CD4-positive, alpha-beta memory T cell (primary cell): ENCODE data around the gene UGT1A8. TPM values are rescaled to one million over a fixed set of nuclear protein-coding genes. Genes with fewer than 3 reads are reported as not detected.

Experiments
- CTCF ChIA-PET: fragments of 350-600 bp; sonication (Branson Sonifier 250); formaldehyde crosslinking; loops from one replicate; lab custom pipeline; 2021; ENCODE audit warnings: inconsistent platforms; ENCODE audit not compliant: partially characterized antibody; lab: Charles Lee
- POLR2A ChIA-PET: fragments of 350-600 bp; sonication (Branson Sonifier 250); formaldehyde crosslinking; loops from one replicate; lab custom pipeline; 2021; ENCODE audit not compliant: partially characterized antibody; lab: Charles Lee
- DNase-seq, 5 donors: peaks; one replicate each; pipeline versions ENCODE4 v3.0.0 to v3.0.0-alpha.2; 2020 to 2022; ENCODE audit warnings: mixed read lengths in 1 of 5
- H3K27ac ChIP-seq: one replicate; pipeline ENCODE4 v1.7.0; 2013; ENCODE audit warnings: low read depth, low read length
- H3K27me3 ChIP-seq: 2 replicates; pipeline ENCODE4 v1.7.0; 2013; ENCODE audit warnings: mild to moderate bottlenecking, low read length, moderate library complexity; ENCODE audit not compliant: insufficient read depth
- H3K36me3 ChIP-seq: 2 replicates; pipeline ENCODE4 v1.7.0; 2013; ENCODE audit warnings: mild to moderate bottlenecking, low read length, moderate library complexity; ENCODE audit not compliant: insufficient read depth
- H3K4me1 ChIP-seq: 2 replicates; pipeline ENCODE4 v1.7.0; 2013; ENCODE audit warnings: mild to moderate bottlenecking, low read length, moderate library complexity; ENCODE audit not compliant: insufficient read depth
- H3K4me3 ChIP-seq, 2 donors: one replicate each; pipeline ENCODE4 v1.7.0; 2013; ENCODE audit warnings: low read length in 2 of 2, mild to moderate bottlenecking in 1 of 2
- H3K9me3 ChIP-seq, 2 donors: one replicate each; pipeline ENCODE4 v1.7.0; 2013; ENCODE audit warnings: low read length in 2 of 2, control low read depth in 1 of 2; ENCODE audit not compliant: control insufficient read depth in 1 of 2
- H3K27ac Mint-ChIP-seq, 7 donors: one replicate each; pipeline ENCODE4 v1.8.0; 2020 to 2021; ENCODE audit warnings: mixed read lengths in 7 of 7, mild to moderate bottlenecking in 6 of 7, inconsistent platforms in 3 of 7, moderate library complexity in 3 of 7
- H3K27me3 Mint-ChIP-seq, 2 donors: one replicate each; pipeline ENCODE4 v1.8.0; 2020 to 2021; ENCODE audit warnings: mixed read lengths in 2 of 2
- H3K36me3 Mint-ChIP-seq, 2 donors: one replicate each; pipeline ENCODE4 v1.8.0; 2020 to 2021; ENCODE audit warnings: mixed read lengths in 2 of 2, inconsistent platforms in 1 of 2, mild to moderate bottlenecking in 1 of 2
- H3K4me1 Mint-ChIP-seq, 4 donors: one replicate each; pipeline ENCODE4 v1.8.0; 2020 to 2021; ENCODE audit warnings: mixed read lengths in 4 of 4, mild to moderate bottlenecking in 1 of 4
- H3K4me3 Mint-ChIP-seq, 8 donors: one replicate each; pipeline ENCODE4 v1.8.0; 2020 to 2021; ENCODE audit warnings: mixed read lengths in 8 of 8, mild to moderate bottlenecking in 7 of 8, moderate library complexity in 6 of 8, inconsistent platforms in 3 of 8
- H3K9me3 Mint-ChIP-seq, 8 donors: one replicate each; pipeline ENCODE4 v1.8.0; 2020 to 2021; ENCODE audit warnings: mixed read lengths in 8 of 8, mild to moderate bottlenecking in 5 of 8, inconsistent platforms in 3 of 8, moderate library complexity in 1 of 8
- intact Hi-C: fragments of 100-400 bp; cut with micrococcal nuclease; formaldehyde crosslinking; loops from one replicate; pipeline ENCODE4 v1.15.1; 2023
- polyA plus RNA-seq, 2 donors: library from polyadenylated mRNA; unstranded; fragments of 300-500 nt; fragmentation: Illumina TruSeq; gene quantifications; one replicate each; pipeline ENCODE4 v1.2.3, GENCODE V29; 2021
- total RNA-seq, 2 experiments: library from RNA; stranded (reverse); gene quantifications; one replicate each; pipeline ENCODE4 v1.2.3, GENCODE V29; 2021

Gene UGT1A8
- total and polyA plus RNA-seq, 4 experiments from 2014 or later = not detected

GRCh38 chr2:233818639-233819621, 201.5 kb downstream of the UGT1A8 start:
- ChIA-PET CTCF (no interaction called here), POLR2A (no interaction called here)
- H3K36me3 Mint-ChIP-seq = no peaks in the 10 kb centered on the region
- Histone ChIP-seq H3K4me1 (no peaks in the 10 kb centered on the region), H3K27ac (no peak overlapping the region), H3K27me3 (no peaks in the 10 kb centered on the region), H3K9me3 (no peaks in the 10 kb centered on the region), H3K4me3 (no peak overlapping the region), H3K36me3 (no peaks in the 10 kb centered on the region)
- intact Hi-C loops = no loop called here
- no peak overlapping the region for H3K27ac Mint-ChIP-seq
- H3K4me1 Mint-ChIP-seq = no peaks in the 10 kb centered on the region
- H3K27me3 Mint-ChIP-seq = peaks cover 1 to 11% of the 10 kb centered on the region in 2 donors
- no peak overlapping the region for H3K4me3 Mint-ChIP-seq
- DNase-seq = no peak
- H3K9me3 Mint-ChIP-seq = no peaks in the 10 kb centered on the region

GRCh38 chr2:233819884-233820773, 202.7 kb downstream of the UGT1A8 start:
- H3K36me3 ChIP-seq = no peaks in the 10 kb centered on the region
- H3K9me3 ChIP-seq = no peaks in the 10 kb centered on the region
- ChIA-PET CTCF (no interaction called here), POLR2A (no interaction called here)
- H3K27ac Mint-ChIP-seq = no peak overlapping the region
- no peaks in the 10 kb centered on the region for H3K36me3 Mint-ChIP-seq
- no peaks in the 10 kb centered on the region for H3K4me1 Mint-ChIP-seq
- H3K27me3 Mint-ChIP-seq = peaks cover 1 to 9% of the 10 kb centered on the region in 2 donors
- DNase-seq = no peak
- H3K27ac ChIP-seq = no peak overlapping the region
- H3K9me3 Mint-ChIP-seq = no peaks in the 10 kb centered on the region
- H3K4me3 Mint-ChIP-seq = no peak overlapping the region
- intact Hi-C loops = no loop called here
- no peaks in the 10 kb centered on the region for H3K4me1 ChIP-seq
- H3K4me3 ChIP-seq = no peak overlapping the region
- H3K27me3 ChIP-seq = no peaks in the 10 kb centered on the region

- Mint-ChIP-seq H3K4me3 (no peak overlapping the region), H3K36me3 (no peaks in the 10 kb centered on the region), H3K27me3 (peaks cover 1 to 9% of the 10 kb centered on the region in 2 donors), H3K27ac (no peak overlapping the region), H3K9me3 (no peaks in the 10 kb centered on the region), H3K4me1 (no peaks in the 10 kb centered on the region)
- H3K4me3 ChIP-seq = no peak overlapping the region
- no peaks in the 10 kb centered on the region for H3K9me3 ChIP-seq
- no peaks in the 10 kb centered on the region for H3K27me3 ChIP-seq
- POLR2A ChIA-PET = no interaction called here
- intact Hi-C loops = no loop called here
- DNase-seq = no peak
- no peaks in the 10 kb centered on the region for H3K36me3 ChIP-seq
- CTCF ChIA-PET = no interaction called here
- H3K27ac ChIP-seq = no peak overlapping the region
- no peaks in the 10 kb centered on the region for H3K4me1 ChIP-seq
Measured at GRCh38 chr2:233820774-233821105, 203.3 kb downstream of the UGT1A8 start.

- Histone ChIP-seq H3K4me3 (no peak overlapping the region), H3K27ac (no peak overlapping the region), H3K4me1 (no peaks in the 10 kb centered on the region), H3K27me3 (no peaks in the 10 kb centered on the region), H3K9me3 (no peaks in the 10 kb centered on the region), H3K36me3 (no peaks in the 10 kb centered on the region)
- no peak overlapping the region for H3K27ac Mint-ChIP-seq
- peaks cover 3 to 9% of the 10 kb centered on the region in 2 donors for H3K27me3 Mint-ChIP-seq
- no peak for DNase-seq
- no peaks in the 10 kb centered on the region for H3K36me3 Mint-ChIP-seq
- no peaks in the 10 kb centered on the region for H3K4me1 Mint-ChIP-seq
- no peaks in the 10 kb centered on the region for H3K9me3 Mint-ChIP-seq
- ChIA-PET POLR2A (no interaction called here), CTCF (no interaction called here)
- intact Hi-C loops = no loop called here
- no peak overlapping the region for H3K4me3 Mint-ChIP-seq
Measured at GRCh38 chr2:233821196-233821595, 203.8 kb downstream of the UGT1A8 start.

- intact Hi-C loops = no loop called here
- no peak overlapping the region for H3K27ac Mint-ChIP-seq
- Histone ChIP-seq H3K4me1 (no peaks in the 10 kb centered on the region), H3K9me3 (no peaks in the 10 kb centered on the region), H3K27ac (no peak overlapping the region), H3K36me3 (no peaks in the 10 kb centered on the region), H3K27me3 (no peaks in the 10 kb centered on the region), H3K4me3 (no peak overlapping the region)
- ChIA-PET POLR2A (no interaction called here), CTCF (no interaction called here)
- peaks cover 3 to 9% of the 10 kb centered on the region in 2 donors for H3K27me3 Mint-ChIP-seq
- no peaks in the 10 kb centered on the region for H3K9me3 Mint-ChIP-seq
- no peaks in the 10 kb centered on the region for H3K36me3 Mint-ChIP-seq
- no peaks in the 10 kb centered on the region for H3K4me1 Mint-ChIP-seq
- DNase-seq = no peak
- no peak overlapping the region for H3K4me3 Mint-ChIP-seq
Measured at GRCh38 chr2:233821709-233822100, 204.3 kb downstream of the UGT1A8 start.

- H3K36me3 Mint-ChIP-seq = no peaks in the 10 kb centered on the region
- no peaks in the 10 kb centered on the region for H3K4me1 Mint-ChIP-seq
- CTCF ChIA-PET = no interaction called here
- H3K4me1 ChIP-seq = no peaks in the 10 kb centered on the region
- POLR2A ChIA-PET = no interaction called here
- intact Hi-C loops = no loop called here
- H3K27ac Mint-ChIP-seq = no peak overlapping the region
- H3K27ac ChIP-seq = no peak overlapping the region
- no peak overlapping the region for H3K4me3 Mint-ChIP-seq
- H3K27me3 Mint-ChIP-seq = peaks cover 3 to 6% of the 10 kb centered on the region in 2 donors
- H3K36me3 ChIP-seq = no peaks in the 10 kb centered on the region
- H3K9me3 ChIP-seq = no peaks in the 10 kb centered on the region
- no peak for DNase-seq
- H3K9me3 Mint-ChIP-seq = no peaks in the 10 kb centered on the region
- no peaks in the 10 kb centered on the region for H3K27me3 ChIP-seq
- no peak overlapping the region for H3K4me3 ChIP-seq
Measured at GRCh38 chr2:233822101-233822771, 204.8 kb downstream of the UGT1A8 start.
